Endothelial cell of umbilical vein (primary cell): ENCODE measurements around the gene TKTL1. TPM values are rescaled to one million over a fixed set of nuclear protein-coding genes. Genes with fewer than 3 reads are reported as not detected.

Experiments
- BruUV-seq: library from RNA; stranded (reverse); fragments of 400-500 nt; replicated peaks from 2 replicates; lab custom pipeline; 2021; lab: Mats Ljungman, UMichigan
- CTCF ChIA-PET: fragments of 300-600, 350-600 bp; sonication (Branson Sonifier 250); formaldehyde crosslinking; loops from one replicate; lab custom pipeline; 2021; ENCODE audit warnings: antibody characterized with exemption, inconsistent platforms; lab: Charles Lee
- POLR2A ChIA-PET: fragments of 300-600, 350-600 bp; sonication (Branson Sonifier 250); formaldehyde crosslinking; loops from one replicate; lab custom pipeline; 2021; ENCODE audit warnings: antibody characterized with exemption, inconsistent platforms; lab: Charles Lee
- DNase-seq: peaks from one replicate; pipeline ENCODE4 v3.0.0-alpha.2; 2011; ENCODE audit warnings: low read depth, low spot score
- FAIRE-seq: peaks from 2 replicates; lab custom pipeline; 2011; peaks lifted over from hg19 to GRCh38; lab: Jason Lieb, UNC
- H2AFZ ChIP-seq: 2 replicates; pipeline ENCODE4 v1.6.0; 2012; ENCODE audit warnings: low read depth, low read length, control low read depth, inconsistent platforms
- H3K27ac ChIP-seq: 2 replicates; pipeline ENCODE4 v1.5.1; 2011; ENCODE audit warnings: low read depth, mild to moderate bottlenecking, control low read depth, low read length, moderate library complexity; ENCODE audit not compliant: insufficient read depth
- H3K27me3 ChIP-seq, 2 experiments: 2 replicates each; pipeline versions ENCODE4 v1.6.0 to v1.6.1; 2011; ENCODE audit warnings: low read length in 2 of 2, mixed read lengths in 1 of 2; ENCODE audit not compliant: control insufficient read depth in 2 of 2, insufficient read depth in 2 of 2
- H3K36me3 ChIP-seq, 2 experiments: 2 replicates in 1 of 2; 3 replicates in 1 of 2; pipeline ENCODE4 v1.5.1; 2011; ENCODE audit warnings: low read length in 2 of 2, mild to moderate bottlenecking in 1 of 2, moderate library complexity in 1 of 2; ENCODE audit not compliant: control insufficient read depth in 2 of 2, insufficient read depth in 2 of 2; ENCODE audit errors: extremely low read depth in 1 of 2
- H3K4me1 ChIP-seq: 3 replicates; pipeline ENCODE4 v1.5.1; 2011; ENCODE audit warnings: mild to moderate bottlenecking, low read length; ENCODE audit not compliant: control insufficient read depth, insufficient read depth; ENCODE audit errors: extremely low read depth
- H3K4me2 ChIP-seq: 2 replicates; pipeline ENCODE4 v1.6.1; 2011; ENCODE audit warnings: low read length, control low read depth, mixed read lengths; ENCODE audit not compliant: insufficient read depth
- H3K4me3 ChIP-seq, 3 experiments: fragments of 200-600 bp in 1 of 3; sonication (generic), shearing (Covaris generic) in 1 of 3; replicated peaks in 1 of 3; 2 replicates each; pipeline ENCODE4 v1.5.1; 2011 to 2016; ENCODE audit warnings: control low read depth in 3 of 3, low read length in 3 of 3, mild to moderate bottlenecking in 2 of 3, inconsistent platforms in 1 of 3, low read depth in 1 of 3, moderate library complexity in 1 of 3; ENCODE audit not compliant: insufficient read depth in 1 of 3
- H3K79me2 ChIP-seq: 2 replicates; pipeline ENCODE4 v1.6.0; 2012; ENCODE audit warnings: low read length, inconsistent platforms; ENCODE audit not compliant: control insufficient read depth, insufficient read depth
- H3K9ac ChIP-seq: replicated peaks from 2 replicates; pipeline ENCODE3; 2011; ENCODE audit warnings: low read length, control low read depth; ENCODE audit not compliant: insufficient read depth; ENCODE audit errors: extremely low read depth
- H3K9me1 ChIP-seq: replicated peaks from 3 replicates; pipeline ENCODE4 v1.6.0; 2011; ENCODE audit warnings: mild to moderate bottlenecking, low read length; ENCODE audit not compliant: control insufficient read depth, insufficient read depth; ENCODE audit errors: extremely low read depth
- H3K9me3 ChIP-seq: replicated peaks from 2 replicates; pipeline ENCODE4 v1.5.1; 2012; ENCODE audit warnings: low read length, inconsistent platforms; ENCODE audit not compliant: control insufficient read depth, insufficient read depth
- H4K20me1 ChIP-seq: replicated peaks from 2 replicates; pipeline ENCODE3; 2011; ENCODE audit warnings: mild to moderate bottlenecking, low read length; ENCODE audit not compliant: control insufficient read depth, insufficient read depth; ENCODE audit errors: extremely low read depth
- EZH2 ChIP-seq: IDR thresholded peaks from 2 replicates; pipeline ENCODE4 v1.6.1; 2012; ENCODE audit warnings: borderline replicate concordance, low read depth, mild to moderate bottlenecking, moderate library complexity, low read length, inconsistent platforms; ENCODE audit not compliant: severe bottlenecking
- FOS ChIP-seq: IDR thresholded peaks from 2 replicates; pipeline ENCODE4 v1.6.1; 2011; ENCODE audit warnings: mild to moderate bottlenecking, low read length, moderate library complexity, borderline replicate concordance; ENCODE audit not compliant: insufficient read depth
- GATA2 ChIP-seq: IDR thresholded peaks from 2 replicates; pipeline ENCODE4 v1.7.0; 2011; ENCODE audit warnings: low read depth, mild to moderate bottlenecking, moderate library complexity, mixed read lengths, low read length; ENCODE audit not compliant: insufficient read length, insufficient read depth
- JUN ChIP-seq: IDR thresholded peaks from 2 replicates; pipeline ENCODE4 v1.6.1; 2011; ENCODE audit warnings: borderline replicate concordance, low read depth; ENCODE audit not compliant: insufficient read length, insufficient read depth
- MAX ChIP-seq: IDR thresholded peaks from 2 replicates; pipeline ENCODE4 v1.6.1; 2011; ENCODE audit not compliant: insufficient read depth, insufficient read length
- MYC ChIP-seq: IDR thresholded peaks from one replicate; pipeline ENCODE4 v1.6.1; 2011; ENCODE audit warnings: mild to moderate bottlenecking, low read depth, low read length
- POLR2A ChIP-seq: IDR thresholded peaks from 2 replicates; pipeline ENCODE4 v1.6.1; 2012; ENCODE audit warnings: low read depth, mild to moderate bottlenecking, control low read depth, low read length
- POLR2AphosphoS5 ChIP-seq: IDR thresholded peaks from 2 replicates; pipeline ENCODE4 v1.6.1; 2012; ENCODE audit warnings: low read depth, mild to moderate bottlenecking, control low read depth, low read length, moderate library complexity; ENCODE audit not compliant: insufficient read depth
- dilution Hi-C: fragments of 300-500 bp; cut with MboI; formaldehyde crosslinking; loops from one replicate; pipeline ENCODE4 v1.15.0; 2019; ENCODE audit warnings: low sequenced_read_pairs; ENCODE audit not compliant: extremely low pct_ligation_motif_present
- intact Hi-C: fragments of 100-400 bp; cut with micrococcal nuclease; formaldehyde crosslinking; loops from one replicate; pipeline ENCODE4 v1.10.0; 2022
- polyA plus RNA-seq, 4 experiments: library from polyadenylated mRNA; depleted of rRNA in 3 of 4; stranded (reverse) in 3 of 4; unstranded in 1 of 4; fragments of >200 nt; gene quantifications; 2 replicates each; pipeline versions ENCODE4 v1.2.1 to v1.2.3, GENCODE V29; 2011 to 2012; ENCODE audit warnings: missing spikeins in 1 of 4
- total RNA-seq: library from RNA; stranded (reverse); gene quantifications from 2 replicates; pipeline ENCODE4 v1.2.3, GENCODE V29; 2021
- TF ChIP-seq, protein P1 (sequence below), 2 donors: IDR thresholded peaks; 1 replicate in 1 of 2; 2 replicates in 1 of 2; pipeline ENCODE4 v1.5.1; 2011; ENCODE audit warnings: low read length in 2 of 2, mild to moderate bottlenecking in 2 of 2, moderate library complexity in 2 of 2, control low read depth in 1 of 2, inconsistent platforms in 1 of 2, low read depth in 1 of 2; ENCODE audit not compliant: insufficient read depth in 1 of 2; ENCODE audit errors: extremely low read depth in 1 of 2

The TKTL1 gene
- total and polyA plus RNA-seq, 2 donors (not counting 3 experiments of a cell fraction or from before 2014, with no cell fraction given): 0.03 TPM; not detected in 1

DNA sequence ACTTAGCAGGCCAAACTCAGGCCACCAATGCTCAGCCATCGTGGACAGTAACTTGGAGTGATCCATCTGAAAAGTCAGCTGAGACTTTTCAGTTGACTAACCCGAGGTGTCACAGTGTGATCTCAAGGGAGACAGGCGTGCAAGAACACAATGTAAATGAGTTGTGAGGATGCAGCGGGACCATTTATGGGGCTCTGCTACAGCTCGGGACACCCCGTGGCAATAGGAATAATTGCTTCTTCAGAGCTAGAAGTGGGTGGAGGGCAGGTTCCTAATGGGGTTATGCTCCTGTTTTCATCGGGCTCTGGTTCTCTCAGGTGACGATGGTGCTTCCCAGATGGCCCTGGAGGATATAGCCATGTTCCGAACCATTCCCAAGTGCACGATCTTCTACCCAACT, 27.3 kb downstream of the TKTL1 start:
- H2AFZ ChIP-seq: no peak overlapping the region
- no peaks in the 10 kb centered on the region for H3K36me3 ChIP-seq
- H3K27ac ChIP-seq: no peak overlapping the region
- H3K4me2 ChIP-seq: no peak overlapping the region
- no TSS peak for BruUV-seq
- ChIA-PET POLR2A (no interaction called here), CTCF (no interaction called here)
- no peaks in the 10 kb centered on the region for H3K9me3 ChIP-seq
- H3K9ac ChIP-seq: no peak overlapping the region
- H3K27me3 ChIP-seq: no peaks in the 10 kb centered on the region
- H4K20me1 ChIP-seq: no peaks in the 10 kb centered on the region
- no peaks in the 10 kb centered on the region for H3K9me1 ChIP-seq
- peaks cover 18% of the 10 kb centered on the region for H3K4me1 ChIP-seq
- dilution Hi-C loops (no loop called here), intact Hi-C loops (no loop called here)
- no peaks in the 10 kb centered on the region for H3K79me2 ChIP-seq
- FAIRE-seq: no peak
- DNase-seq: no peak
- TF ChIP-seq GATA2 (no peak), MAX (no peak), POLR2A (no peak), MYC (no peak), FOS (no peak), JUN (no peak), POLR2AphosphoS5 (no peak), EZH2 (no peak)
- TF ChIP-seq, protein P1, sequence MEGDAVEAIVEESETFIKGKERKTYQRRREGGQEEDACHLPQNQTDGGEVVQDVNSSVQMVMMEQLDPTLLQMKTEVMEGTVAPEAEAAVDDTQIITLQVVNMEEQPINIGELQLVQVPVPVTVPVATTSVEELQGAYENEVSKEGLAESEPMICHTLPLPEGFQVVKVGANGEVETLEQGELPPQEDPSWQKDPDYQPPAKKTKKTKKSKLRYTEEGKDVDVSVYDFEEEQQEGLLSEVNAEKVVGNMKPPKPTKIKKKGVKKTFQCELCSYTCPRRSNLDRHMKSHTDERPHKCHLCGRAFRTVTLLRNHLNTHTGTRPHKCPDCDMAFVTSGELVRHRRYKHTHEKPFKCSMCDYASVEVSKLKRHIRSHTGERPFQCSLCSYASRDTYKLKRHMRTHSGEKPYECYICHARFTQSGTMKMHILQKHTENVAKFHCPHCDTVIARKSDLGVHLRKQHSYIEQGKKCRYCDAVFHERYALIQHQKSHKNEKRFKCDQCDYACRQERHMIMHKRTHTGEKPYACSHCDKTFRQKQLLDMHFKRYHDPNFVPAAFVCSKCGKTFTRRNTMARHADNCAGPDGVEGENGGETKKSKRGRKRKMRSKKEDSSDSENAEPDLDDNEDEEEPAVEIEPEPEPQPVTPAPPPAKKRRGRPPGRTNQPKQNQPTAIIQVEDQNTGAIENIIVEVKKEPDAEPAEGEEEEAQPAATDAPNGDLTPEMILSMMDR (IDR thresholded peaks at IDR 0.05; ENCODE audit: extremely low read depth in 1 of 2, insufficient read depth in 1 of 2, low read depth in 1 of 2, low read length in 2 of 2): no peak
- no peak overlapping the region for H3K4me3 ChIP-seq
